BLaER1 treated with 17β-estradiol and CSF1 and Interleukin-3, amounts not matched to agents 10 nM and 100 nM (cell line): ENCODE results near the gene DIAPH2.

Experiments
- H3K27ac ChIP-seq, 11 experiments: shearing (Covaris generic); formaldehyde crosslinking; 2 replicates each; pipeline ENCODE4 v1.8.1; 2022
- H3K27me3 ChIP-seq, 11 experiments: shearing (Covaris generic); formaldehyde crosslinking; 2 replicates each; pipeline ENCODE4 v1.8.1; 2022
- H3K36me3 ChIP-seq, 11 experiments: shearing (Covaris generic); formaldehyde crosslinking; 2 replicates each; pipeline ENCODE4 v1.8.1; 2022
- H3K4me1 ChIP-seq, 10 experiments: shearing (Covaris generic); formaldehyde crosslinking; 2 replicates each; pipeline ENCODE4 v1.8.1; 2022
- H3K4me2 ChIP-seq, 11 experiments: shearing (Covaris generic); formaldehyde crosslinking; 2 replicates each; pipeline ENCODE4 v1.8.1; 2022
- H3K4me3 ChIP-seq, 10 experiments: shearing (Covaris generic); formaldehyde crosslinking; 2 replicates each; pipeline ENCODE4 v1.8.1; 2022
- H3K9ac ChIP-seq, 11 experiments: shearing (Covaris generic); formaldehyde crosslinking; 2 replicates each; pipeline ENCODE4 v1.8.1; 2022
- H3K9me3 ChIP-seq, 11 experiments: shearing (Covaris generic); formaldehyde crosslinking; replicated peaks in 1 of 11; 2 replicates each; pipeline ENCODE4 v1.8.1; 2022
- H4K20me1 ChIP-seq, 11 experiments: shearing (Covaris generic); formaldehyde crosslinking; 2 replicates each; pipeline ENCODE4 v1.8.1; 2022
- Cebpa-rat ChIP-seq, 11 experiments: shearing (Covaris generic); IDR thresholded peaks; 2 replicates each; pipeline ENCODE4 v1.8.1; 2022

Gene DIAPH2

GRCh38 chrX:96688789-96689188, 4.1 kb downstream of the DIAPH2 start:
- H3K27me3 ChIP-seq, result peaks cover 66 to 99% (median 96%) of the 10 kb centered on the region in 11 experiments
- H3K4me1 ChIP-seq, result peaks cover 0 to 43% (median 9%) of the 10 kb centered on the region in 10 experiments; a peak in 13 of 20 replicates
- TF ChIP-seq Cebpa-rat (IDR thresholded peaks at IDR 0.05), result no peak
- H3K9me3 ChIP-seq, result peaks cover 0 to 12% (median 0%) of the 10 kb centered on the region in 11 experiments; a peak in 3 of 22 replicates
- H3K9ac ChIP-seq, result no peak overlapping the region
- no peak overlapping the region for H3K4me3 ChIP-seq
- H3K4me2 ChIP-seq, result peak overlapping the region in 4 of 11 experiments; percentile 9 to 70 (median 65); a peak in 8 of 22 replicates
- peaks cover 0 to 25% (median 7%) of the 10 kb centered on the region in 11 experiments; a peak in 7 of 22 replicates for H4K20me1 ChIP-seq
- H3K36me3 ChIP-seq, result peaks cover 0 to 8% (median 0%) of the 10 kb centered on the region in 11 experiments; a peak in 2 of 22 replicates
- H3K27ac ChIP-seq, result no peak overlapping the region

GRCh38 chrX:96689991-96690390, 5.3 kb downstream of the DIAPH2 start:
- H3K9ac ChIP-seq, result no peak overlapping the region
- no peak overlapping the region; a peak in 1 of 22 replicates for H3K4me2 ChIP-seq
- peaks cover 0 to 33% (median 10%) of the 10 kb centered on the region in 11 experiments; a peak in 13 of 22 replicates for H4K20me1 ChIP-seq
- peaks cover 0 to 43% (median 4%) of the 10 kb centered on the region in 10 experiments; a peak in 9 of 20 replicates for H3K4me1 ChIP-seq
- H3K36me3 ChIP-seq, result peaks cover 0 to 8% (median 0%) of the 10 kb centered on the region in 11 experiments; a peak in 3 of 22 replicates
- no peak for TF ChIP-seq Cebpa-rat (IDR thresholded peaks at IDR 0.05)
- H3K4me3 ChIP-seq, result no peak overlapping the region
- H3K27ac ChIP-seq, result no peak overlapping the region
- peaks cover 57 to 99% (median 96%) of the 10 kb centered on the region in 11 experiments for H3K27me3 ChIP-seq
- H3K9me3 ChIP-seq, result peaks cover 0 to 5% (median 0%) of the 10 kb centered on the region in 11 experiments; a peak in 3 of 22 replicates

- peaks cover 0 to 10% (median 0%) of the 10 kb centered on the region in 11 experiments; a peak in 6 of 22 replicates for H3K36me3 ChIP-seq
- peaks cover 12 to 38% (median 16%) of the 10 kb centered on the region in 10 experiments for H3K4me1 ChIP-seq
- no peak for TF ChIP-seq Cebpa-rat (IDR thresholded peaks at IDR 0.05)
- H3K4me2 ChIP-seq, result peak overlapping the region in 3 of 11 experiments; percentile 0 to 23 (median 16); a peak in 3 of 22 replicates
- H3K9ac ChIP-seq, result no peak overlapping the region
- no peak overlapping the region for H3K27ac ChIP-seq
- no peaks in the 10 kb centered on the region for H3K9me3 ChIP-seq
- peaks cover 55 to 99% (median 95%) of the 10 kb centered on the region in 11 experiments for H3K27me3 ChIP-seq
- H4K20me1 ChIP-seq, result peaks cover 0 to 44% (median 23%) of the 10 kb centered on the region in 11 experiments; a peak in 15 of 22 replicates
- H3K4me3 ChIP-seq, result no peak overlapping the region
Measured at GRCh38 chrX:96692454-96692853, 7.8 kb downstream of the DIAPH2 start.

GRCh38 chrX:96692890-96693289, 8.2 kb downstream of the DIAPH2 start:
- peak overlapping the region in 1 of 11 experiments; percentile 16; a peak in 2 of 22 replicates for H3K4me2 ChIP-seq
- no peaks in the 10 kb centered on the region for H3K9me3 ChIP-seq
- peaks cover 0 to 48% (median 24%) of the 10 kb centered on the region in 11 experiments; a peak in 16 of 22 replicates for H4K20me1 ChIP-seq
- H3K4me3 ChIP-seq, result no peak overlapping the region
- peaks cover 12 to 36% (median 16%) of the 10 kb centered on the region in 10 experiments for H3K4me1 ChIP-seq
- H3K36me3 ChIP-seq, result peaks cover 0 to 10% (median 0%) of the 10 kb centered on the region in 11 experiments; a peak in 6 of 22 replicates
- no peak overlapping the region for H3K9ac ChIP-seq
- H3K27me3 ChIP-seq, result peaks cover 57 to 99% (median 96%) of the 10 kb centered on the region in 11 experiments
- no peak overlapping the region for H3K27ac ChIP-seq
- TF ChIP-seq Cebpa-rat (IDR thresholded peaks at IDR 0.05), result no peak

- peaks cover 12 to 32% (median 16%) of the 10 kb centered on the region in 10 experiments for H3K4me1 ChIP-seq
- H3K36me3 ChIP-seq, result peaks cover 0 to 10% (median 0%) of the 10 kb centered on the region in 11 experiments; a peak in 6 of 22 replicates
- no peak overlapping the region for H3K27ac ChIP-seq
- H3K9me3 ChIP-seq, result no peaks in the 10 kb centered on the region
- no peak overlapping the region for H3K4me2 ChIP-seq
- no peak overlapping the region for H3K9ac ChIP-seq
- peaks cover 56 to 99% (median 96%) of the 10 kb centered on the region in 11 experiments for H3K27me3 ChIP-seq
- peaks cover 0 to 53% (median 29%) of the 10 kb centered on the region in 11 experiments; a peak in 16 of 22 replicates for H4K20me1 ChIP-seq
- no peak for TF ChIP-seq Cebpa-rat (IDR thresholded peaks at IDR 0.05)
- H3K4me3 ChIP-seq, result no peak overlapping the region
Measured at GRCh38 chrX:96693407-96693806, 8.8 kb downstream of the DIAPH2 start.

- peaks cover 9 to 23% (median 13%) of the 10 kb centered on the region in 10 experiments; a peak in 17 of 20 replicates for H3K4me1 ChIP-seq
- peaks cover 6 to 63% (median 41%) of the 10 kb centered on the region in 11 experiments; a peak in 18 of 22 replicates for H4K20me1 ChIP-seq
- peaks cover 0 to 13% (median 0%) of the 10 kb centered on the region in 11 experiments; a peak in 5 of 22 replicates for H3K36me3 ChIP-seq
- TF ChIP-seq Cebpa-rat (IDR thresholded peaks at IDR 0.05), result no peak
- no peaks in the 10 kb centered on the region for H3K9me3 ChIP-seq
- peaks cover 56 to 99% (median 97%) of the 10 kb centered on the region in 11 experiments for H3K27me3 ChIP-seq
- H3K9ac ChIP-seq, result no peak overlapping the region
- no peak overlapping the region for H3K4me3 ChIP-seq
- peak overlapping the region in 8 of 11 experiments; percentile 14 to 56 (median 38); a peak in 14 of 22 replicates for H3K4me2 ChIP-seq
- H3K27ac ChIP-seq, result no peak overlapping the region
Measured at GRCh38 chrX:96696462-96696861, 11.8 kb downstream of the DIAPH2 start.

GRCh38 chrX:96700625-96701024, 16.0 kb downstream of the DIAPH2 start:
- Histone ChIP-seq H3K27ac (no peak overlapping the region), H3K4me1 (peaks cover 13 to 27% (median 17%) of the 10 kb centered on the region in 10 experiments), H3K9ac (no peak overlapping the region), H3K36me3 (peaks cover 0 to 13% (median 0%) of the 10 kb centered on the region in 11 experiments; a peak in 4 of 22 replicates), H3K4me3 (no peak overlapping the region), H3K4me2 (no peak overlapping the region), H3K9me3 (no peaks in the 10 kb centered on the region; a peak in 2 of 22 replicates), H4K20me1 (peaks cover 8 to 69% (median 54%) of the 10 kb centered on the region in 11 experiments; a peak in 18 of 22 replicates), H3K27me3 (peaks cover 69 to 100% (median 97%) of the 10 kb centered on the region in 11 experiments)
- TF ChIP-seq Cebpa-rat (IDR thresholded peaks at IDR 0.05), result no peak

GRCh38 chrX:96703379-96703778, 18.7 kb downstream of the DIAPH2 start:
- Histone ChIP-seq H3K9me3 (no peaks in the 10 kb centered on the region; a peak in 2 of 22 replicates), H3K27ac (no peak overlapping the region), H3K27me3 (peaks cover 67 to 98% (median 91%) of the 10 kb centered on the region in 11 experiments), H4K20me1 (peaks cover 10 to 92% (median 43%) of the 10 kb centered on the region in 11 experiments; a peak in 18 of 22 replicates), H3K4me2 (peak overlapping the region in 2 of 11 experiments; percentile 44 to 55; a peak in 1 of 22 replicates), H3K9ac (no peak overlapping the region), H3K4me1 (peaks cover 0 to 45% (median 17%) of the 10 kb centered on the region in 10 experiments; a peak in 16 of 20 replicates), H3K36me3 (peaks cover 0 to 6% (median 0%) of the 10 kb centered on the region in 11 experiments; a peak in 1 of 22 replicates), H3K4me3 (no peak overlapping the region)
- TF ChIP-seq Cebpa-rat (IDR thresholded peaks at IDR 0.05), result no peak

- Histone ChIP-seq H3K9ac (no peak overlapping the region), H3K4me1 (peaks cover 0 to 50% (median 17%) of the 10 kb centered on the region in 10 experiments; a peak in 16 of 20 replicates), H4K20me1 (peaks cover 13 to 93% (median 45%) of the 10 kb centered on the region in 11 experiments; a peak in 19 of 22 replicates), H3K9me3 (no peaks in the 10 kb centered on the region; a peak in 2 of 22 replicates), H3K36me3 (peaks cover 0 to 6% (median 0%) of the 10 kb centered on the region in 11 experiments; a peak in 1 of 22 replicates), H3K27me3 (peaks cover 67 to 98% (median 91%) of the 10 kb centered on the region in 11 experiments), H3K4me2 (peak overlapping the region in 3 of 11 experiments; percentile 10 to 55 (median 44); a peak in 3 of 22 replicates), H3K27ac (no peak overlapping the region), H3K4me3 (no peak overlapping the region)
- no peak for TF ChIP-seq Cebpa-rat (IDR thresholded peaks at IDR 0.05)
Measured at GRCh38 chrX:96703816-96704215, 19.2 kb downstream of the DIAPH2 start.
